ENCODE measurements around the gene DZIP3.

DNA sequence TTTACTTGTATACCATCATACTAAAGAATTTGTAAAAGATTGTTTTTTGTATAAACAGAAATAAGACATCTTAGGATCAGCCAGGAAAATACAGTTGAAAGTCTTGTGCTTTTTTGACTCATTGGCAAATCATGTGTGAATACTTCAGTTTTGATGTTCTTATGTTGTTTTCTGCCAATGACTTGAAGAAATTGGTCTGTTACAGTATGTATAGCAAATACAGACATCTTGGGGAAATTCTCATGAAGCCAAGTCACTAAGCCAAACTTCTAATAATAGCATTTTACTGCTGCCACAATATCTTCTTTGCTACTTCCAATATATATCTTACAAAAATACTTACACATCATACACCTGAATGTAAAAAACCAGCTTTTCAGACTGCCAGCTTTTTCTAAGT is 83.2 kb downstream of the DZIP3 start:
- TF ChIP-seq EP300 (IDR thresholded peaks at IDR 0.05) (no peak), POLR2AphosphoS5 (IDR thresholded peaks at IDR 0.05) (no peak)
- TF ChIP-seq, protein P1, sequence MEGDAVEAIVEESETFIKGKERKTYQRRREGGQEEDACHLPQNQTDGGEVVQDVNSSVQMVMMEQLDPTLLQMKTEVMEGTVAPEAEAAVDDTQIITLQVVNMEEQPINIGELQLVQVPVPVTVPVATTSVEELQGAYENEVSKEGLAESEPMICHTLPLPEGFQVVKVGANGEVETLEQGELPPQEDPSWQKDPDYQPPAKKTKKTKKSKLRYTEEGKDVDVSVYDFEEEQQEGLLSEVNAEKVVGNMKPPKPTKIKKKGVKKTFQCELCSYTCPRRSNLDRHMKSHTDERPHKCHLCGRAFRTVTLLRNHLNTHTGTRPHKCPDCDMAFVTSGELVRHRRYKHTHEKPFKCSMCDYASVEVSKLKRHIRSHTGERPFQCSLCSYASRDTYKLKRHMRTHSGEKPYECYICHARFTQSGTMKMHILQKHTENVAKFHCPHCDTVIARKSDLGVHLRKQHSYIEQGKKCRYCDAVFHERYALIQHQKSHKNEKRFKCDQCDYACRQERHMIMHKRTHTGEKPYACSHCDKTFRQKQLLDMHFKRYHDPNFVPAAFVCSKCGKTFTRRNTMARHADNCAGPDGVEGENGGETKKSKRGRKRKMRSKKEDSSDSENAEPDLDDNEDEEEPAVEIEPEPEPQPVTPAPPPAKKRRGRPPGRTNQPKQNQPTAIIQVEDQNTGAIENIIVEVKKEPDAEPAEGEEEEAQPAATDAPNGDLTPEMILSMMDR (IDR thresholded peaks at IDR 0.05) = no peak
